Iris pigment epithelial cell (primary cell): Measurements from ENCODE around the gene LDLRAP1.
"Not testable (repeated sequence)": the region's sequence is repeated elsewhere in the genome, so short reads cannot be mapped to it uniquely, and the experiment has no call there.

Source experiments
- DNase-seq: peaks from one replicate; pipeline ENCODE4 v3.0.0-alpha.2; 2011; ENCODE audit warnings: low read depth

The LDLRAP1 gene

DNA sequence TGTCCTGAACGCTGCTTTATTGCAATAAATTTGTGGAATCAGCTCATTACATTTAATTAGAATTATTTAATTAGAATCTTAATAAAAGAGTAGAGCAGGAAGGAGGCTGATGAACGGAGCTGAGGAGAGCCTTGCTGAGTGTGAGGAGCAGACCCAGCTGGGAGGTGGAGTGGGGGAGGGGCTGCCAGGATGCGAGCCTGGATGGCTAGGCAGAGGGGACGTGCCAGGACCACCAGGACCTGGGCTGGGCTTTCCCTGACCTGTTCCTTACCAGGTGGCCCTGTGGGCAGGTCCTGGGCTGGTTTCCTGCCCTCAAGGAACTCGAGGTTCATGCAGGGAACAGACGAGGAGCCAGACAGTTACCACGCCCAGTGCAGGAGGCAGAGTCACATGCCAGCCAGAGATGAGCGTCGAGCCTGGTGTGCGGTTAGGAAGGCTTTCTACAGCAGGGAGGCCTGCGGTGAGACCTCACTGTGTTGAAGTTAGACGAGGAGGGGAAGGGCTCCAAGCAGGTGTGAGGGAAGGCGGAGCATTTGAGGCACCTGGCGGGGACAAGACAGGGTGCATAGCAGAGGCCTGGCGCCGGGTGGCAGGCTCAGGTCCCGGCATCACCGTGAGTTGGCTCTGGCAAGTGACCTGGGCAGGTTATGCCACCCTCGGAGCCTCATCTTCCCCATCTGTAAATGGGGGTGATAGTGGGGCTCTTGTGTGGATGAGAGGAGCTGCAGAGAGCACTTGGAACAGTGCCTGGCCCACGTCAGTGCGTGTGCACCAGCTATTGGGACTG is 33.9 kb downstream of the LDLRAP1 start:
- no peak for DNase-seq

DNA sequence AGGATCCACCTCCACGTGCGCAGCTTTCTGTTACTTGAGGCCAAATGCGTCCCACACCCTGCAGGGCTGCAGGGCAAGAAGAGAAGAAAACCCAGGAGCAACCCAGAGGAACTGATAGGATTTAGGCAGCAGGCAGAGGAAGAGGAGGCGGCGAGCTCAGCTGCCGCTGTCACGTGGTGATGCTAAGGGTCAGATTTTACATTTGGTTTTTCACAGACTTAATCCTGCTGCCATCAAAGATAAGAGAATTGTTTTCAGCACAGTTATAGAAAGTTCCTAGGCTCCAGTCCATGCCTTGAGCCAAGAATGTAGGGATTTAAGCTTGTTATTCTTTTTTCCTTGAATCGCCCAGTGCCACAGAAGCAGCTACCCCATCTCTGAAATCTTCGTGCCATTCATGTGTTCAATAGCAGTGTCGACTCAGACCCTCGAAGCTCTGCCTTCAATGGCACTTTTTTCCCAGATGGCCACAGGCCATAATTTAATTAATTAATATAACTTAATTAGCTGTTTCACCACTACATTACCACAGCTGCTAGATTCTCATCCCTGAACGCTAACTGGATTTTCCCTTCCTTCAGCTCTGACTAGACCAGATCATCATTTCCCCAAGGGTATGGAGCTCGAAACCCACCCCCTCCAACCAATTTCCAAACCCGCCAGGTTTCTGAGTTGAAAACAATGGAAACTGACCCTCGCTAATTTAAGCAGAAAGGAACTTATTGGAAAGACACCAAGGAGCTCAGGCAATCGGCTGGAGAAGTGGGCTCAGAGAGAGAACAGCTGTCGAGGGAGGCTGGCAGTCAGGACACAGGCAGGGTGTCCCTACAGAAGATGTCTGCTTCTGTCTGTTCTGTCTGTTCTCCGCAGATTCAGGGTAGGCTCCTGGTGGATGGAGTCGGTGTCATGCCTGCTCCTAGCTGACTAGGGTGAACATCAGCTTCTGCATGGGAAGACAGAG is 36.2 kb downstream of the LDLRAP1 start:
- DNase-seq = no peak

DNA sequence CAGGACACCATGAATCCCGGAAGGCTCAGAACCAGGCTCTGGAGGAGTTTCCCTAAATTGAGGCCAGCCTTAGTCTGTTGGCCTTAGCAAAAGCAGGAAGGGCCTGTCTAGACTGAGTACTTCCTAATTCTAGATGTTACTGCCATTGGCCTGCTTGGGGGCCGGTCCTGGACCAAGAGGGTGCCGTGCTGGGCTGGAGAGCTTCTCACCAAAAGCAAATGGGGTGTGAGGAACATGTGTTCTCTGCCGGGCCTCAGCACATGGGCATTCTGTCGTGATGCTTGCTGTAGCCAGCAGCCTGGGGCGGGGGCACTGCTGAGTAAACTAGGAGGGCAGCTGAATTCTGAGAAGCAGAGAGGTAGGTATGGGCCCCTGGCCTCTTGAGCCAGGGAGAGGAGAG is 37.5 kb downstream of the LDLRAP1 start:
- no peak for DNase-seq

DNA sequence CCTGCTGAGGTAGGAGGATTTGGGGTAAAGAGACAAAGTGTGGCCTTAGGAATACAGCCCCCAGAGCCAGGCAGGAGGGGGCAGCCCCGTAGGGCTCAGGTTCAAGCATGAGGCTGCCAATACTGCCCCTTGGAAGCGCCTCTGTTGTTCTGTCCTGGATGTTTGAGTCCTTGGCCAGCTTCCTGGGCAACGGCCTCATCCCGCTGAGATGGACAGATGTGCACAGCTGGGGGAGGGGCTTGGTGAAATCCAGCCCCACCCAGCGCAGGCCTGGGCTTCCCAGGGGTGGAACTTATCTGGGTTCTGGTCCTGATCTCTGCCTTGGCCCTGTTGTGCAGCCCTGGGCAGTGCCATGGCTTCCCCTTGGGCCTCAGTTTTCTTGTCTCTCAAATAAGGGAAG is 38.4 kb downstream of the LDLRAP1 start:
- no peak for DNase-seq

DNA sequence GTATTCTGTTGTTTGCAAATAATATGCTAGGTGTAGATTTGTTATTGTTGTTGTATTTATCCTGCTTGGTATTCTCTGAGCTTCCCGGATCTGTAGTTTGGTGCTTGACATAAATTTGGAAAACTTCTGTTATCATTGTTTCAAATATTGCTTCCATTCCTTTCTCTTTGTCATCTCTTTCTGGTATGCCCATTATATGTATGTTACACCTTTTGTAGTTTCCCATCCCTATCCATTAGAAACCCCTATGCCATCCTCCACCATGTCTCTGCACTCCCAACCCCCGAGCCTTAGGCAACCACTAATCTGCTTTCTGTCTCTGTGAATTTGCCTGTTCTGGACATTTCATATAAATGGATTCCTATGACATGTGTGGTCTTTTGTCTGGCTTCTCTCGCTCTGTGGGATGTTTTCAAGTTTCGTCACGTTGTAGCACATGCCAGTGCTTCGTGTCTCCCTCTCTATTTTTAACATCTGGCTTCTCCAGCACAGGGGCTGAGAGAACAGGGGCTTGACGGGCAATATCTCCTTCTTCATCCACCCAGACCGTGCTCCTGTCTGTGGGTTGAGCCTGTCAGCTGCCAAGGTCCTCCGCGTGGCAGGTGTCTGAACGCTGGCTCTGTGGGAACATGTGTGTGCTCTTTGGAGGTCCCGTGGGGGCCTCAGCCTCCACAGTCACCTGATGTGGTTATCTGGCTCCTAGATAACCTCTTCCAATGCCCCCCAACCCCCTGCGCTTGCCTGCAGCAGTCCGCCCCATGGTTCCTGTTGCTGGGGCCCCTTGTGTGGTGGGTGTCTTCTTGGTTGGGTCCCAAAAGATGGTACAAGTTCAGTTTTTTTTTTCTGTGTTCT is 40.3 kb downstream of the LDLRAP1 start:
- no peak for DNase-seq

DNA sequence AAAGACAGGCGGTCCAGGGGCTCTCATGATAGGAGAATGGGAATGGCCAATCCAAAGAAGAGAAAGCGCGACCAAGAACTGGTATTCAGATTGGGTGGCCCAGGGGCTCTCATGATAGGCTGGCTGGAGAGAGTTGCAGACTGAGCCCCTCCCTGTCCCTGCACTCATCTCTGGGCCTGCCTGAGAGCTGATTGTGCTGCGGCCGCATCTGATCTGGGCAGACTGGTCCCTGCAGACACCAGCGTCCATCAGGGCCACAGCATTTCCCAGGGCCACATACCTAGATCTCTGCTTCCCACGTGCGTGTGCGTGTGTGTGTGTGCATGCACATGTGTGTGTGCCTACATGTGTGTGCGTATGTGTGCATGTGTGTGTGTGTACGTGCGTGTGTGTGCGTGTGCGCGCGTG is 42.8 kb downstream of the LDLRAP1 start:
- no peak for DNase-seq

DNA sequence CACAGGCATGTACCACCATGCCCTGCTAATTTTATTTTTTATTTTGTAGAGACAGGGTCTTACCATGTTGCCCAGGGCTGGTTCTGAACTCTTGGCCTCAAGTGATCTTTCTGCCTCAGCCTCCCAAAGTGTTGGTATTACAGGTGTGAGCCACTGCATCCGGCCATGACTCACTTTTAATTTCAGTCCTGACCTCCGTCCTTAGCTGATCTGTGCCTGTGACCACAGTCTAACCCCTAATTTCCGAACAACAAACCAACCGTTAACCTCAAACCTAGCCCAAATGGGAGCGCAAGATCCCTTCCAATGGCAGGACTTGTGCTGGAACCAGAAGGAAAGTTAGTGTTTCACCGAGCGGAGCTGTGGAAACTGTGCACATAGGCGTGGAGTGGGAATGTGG is 43.9 kb downstream of the LDLRAP1 start:
- DNase-seq = no peak

DNA sequence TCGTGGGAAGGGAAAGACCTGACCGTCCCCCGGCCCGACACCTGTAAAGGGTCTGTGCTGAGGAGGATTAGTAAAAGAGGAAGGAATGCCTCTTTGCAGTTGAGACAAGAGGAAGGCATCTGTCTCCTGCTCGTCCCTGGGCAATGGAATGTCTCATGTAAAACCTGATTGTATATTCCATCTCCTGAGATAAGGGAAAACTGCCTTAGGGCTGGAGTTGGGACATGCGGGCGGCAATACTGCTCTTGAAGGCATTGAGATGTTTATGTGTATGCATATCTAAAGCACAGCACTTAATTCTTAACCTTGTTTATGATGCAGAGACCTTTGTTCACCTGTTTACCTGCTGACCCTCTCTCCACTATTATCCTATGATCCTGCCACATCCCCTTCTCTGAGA is 44.8 kb downstream of the LDLRAP1 start:
- DNase-seq = not testable (repeated sequence)

DNA sequence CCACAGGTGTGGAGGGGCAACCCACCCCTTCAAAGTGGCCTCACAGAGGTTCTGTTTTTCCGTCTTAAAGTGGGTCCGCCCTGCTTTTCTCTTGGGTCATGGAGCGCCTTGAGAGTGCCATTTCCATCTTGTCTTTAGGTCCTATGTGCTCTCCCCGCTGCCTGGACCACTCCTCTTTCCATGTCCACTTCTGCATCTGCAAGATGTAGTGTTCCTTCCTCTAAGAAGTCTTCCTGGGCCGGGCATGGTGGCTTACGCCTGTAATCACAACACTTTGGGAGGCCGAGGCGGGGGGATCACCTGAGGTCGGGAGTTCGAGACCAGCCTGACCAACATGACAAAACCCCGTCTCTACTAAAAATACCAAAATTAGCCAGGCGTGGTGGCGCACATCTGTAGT is 45.4 kb downstream of the LDLRAP1 start:
- not testable (repeated sequence) for DNase-seq

DNA sequence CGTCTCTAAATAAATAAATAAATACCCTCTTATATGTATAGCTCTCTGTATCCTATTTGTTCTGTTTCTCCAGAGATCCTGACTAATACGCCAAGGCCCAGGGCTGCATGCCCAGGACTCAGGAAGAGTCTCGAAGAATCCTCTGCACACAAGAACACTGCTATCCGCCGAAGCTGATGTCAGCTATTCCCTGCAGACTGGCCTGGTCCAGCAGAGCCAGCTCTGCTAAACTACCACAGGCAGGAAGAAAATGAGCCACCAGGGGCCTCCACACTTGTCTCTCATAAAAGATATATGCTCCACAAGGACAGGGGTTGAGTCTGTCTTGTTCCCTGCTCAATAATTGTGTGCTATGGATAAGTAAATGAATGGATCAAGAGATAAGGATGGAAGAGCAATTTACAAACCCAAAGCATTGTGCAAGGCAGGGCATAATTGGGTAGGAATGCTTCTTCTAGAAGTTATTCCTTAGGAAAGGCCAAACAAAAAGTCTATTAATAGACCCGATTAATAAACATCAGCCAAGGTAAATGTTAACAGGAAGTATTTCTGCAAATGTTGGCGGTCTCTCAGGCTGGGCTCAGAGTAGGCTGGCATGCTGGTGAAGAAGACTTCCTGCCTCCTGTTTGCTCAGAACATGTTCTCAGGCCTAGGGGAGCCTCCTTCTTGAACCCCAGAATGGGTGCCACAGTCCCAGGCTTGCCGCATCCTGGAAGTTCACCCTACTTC is 46.9 kb downstream of the LDLRAP1 start:
- DNase-seq = no peak

DNA sequence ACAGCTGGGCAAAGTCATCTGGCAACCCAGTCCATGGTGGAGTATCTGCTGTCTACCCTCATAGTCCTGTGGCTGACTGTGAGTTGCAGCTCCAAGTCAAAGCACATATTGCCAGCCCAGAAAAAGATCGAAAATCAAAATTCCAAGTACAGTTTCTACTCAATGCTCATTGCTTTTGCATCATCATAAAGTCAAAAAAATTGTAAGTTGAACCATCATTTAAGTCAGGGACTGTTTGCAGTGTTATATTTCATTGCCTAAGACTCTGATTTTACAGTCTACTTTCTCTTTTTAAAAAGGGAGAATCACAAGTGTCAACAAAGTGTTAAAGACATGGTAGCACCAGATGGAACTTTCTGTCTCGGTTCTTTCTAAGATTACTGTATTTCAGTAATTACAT is 50.5 kb downstream of the LDLRAP1 start:
- no peak for DNase-seq

DNA sequence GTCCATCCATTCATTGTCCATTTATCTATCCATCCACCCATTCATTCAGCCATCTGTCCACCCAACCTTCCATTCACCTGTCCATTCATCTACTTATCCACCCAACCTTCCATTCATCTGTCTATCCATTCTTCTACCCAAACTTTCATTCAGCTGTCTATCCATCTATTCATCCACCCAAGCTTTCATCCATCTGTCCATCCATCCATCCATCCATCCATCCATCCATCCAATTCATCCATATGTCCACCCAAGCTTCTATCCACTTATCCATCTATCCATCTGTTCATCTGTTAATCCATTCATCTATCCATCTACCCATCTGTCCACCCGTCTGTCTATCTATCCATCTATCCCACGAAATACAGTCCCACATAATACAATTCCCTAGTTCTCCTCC is 51.6 kb downstream of the LDLRAP1 start:
- no peak for DNase-seq

DNA sequence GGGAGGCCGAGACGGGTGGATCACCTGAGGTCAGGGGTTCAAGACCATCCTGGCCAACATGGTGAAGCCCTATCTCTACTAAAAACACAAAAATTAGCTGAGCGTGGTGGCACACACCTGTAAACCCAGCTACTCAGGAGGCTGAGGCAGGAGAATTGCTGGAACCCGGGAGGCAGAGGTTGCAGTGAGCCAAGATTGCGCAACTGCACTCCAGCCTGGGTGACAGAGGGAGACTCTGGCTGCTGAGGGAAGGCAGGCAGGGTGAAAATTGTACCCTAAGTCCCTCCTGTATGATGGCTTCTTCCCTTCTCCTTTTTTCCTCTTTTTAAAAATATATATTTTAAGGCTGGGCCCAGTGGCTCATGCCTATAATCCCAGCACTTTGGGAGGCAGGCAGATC is 53.2 kb downstream of the LDLRAP1 start:
- not testable (repeated sequence) for DNase-seq

DNA sequence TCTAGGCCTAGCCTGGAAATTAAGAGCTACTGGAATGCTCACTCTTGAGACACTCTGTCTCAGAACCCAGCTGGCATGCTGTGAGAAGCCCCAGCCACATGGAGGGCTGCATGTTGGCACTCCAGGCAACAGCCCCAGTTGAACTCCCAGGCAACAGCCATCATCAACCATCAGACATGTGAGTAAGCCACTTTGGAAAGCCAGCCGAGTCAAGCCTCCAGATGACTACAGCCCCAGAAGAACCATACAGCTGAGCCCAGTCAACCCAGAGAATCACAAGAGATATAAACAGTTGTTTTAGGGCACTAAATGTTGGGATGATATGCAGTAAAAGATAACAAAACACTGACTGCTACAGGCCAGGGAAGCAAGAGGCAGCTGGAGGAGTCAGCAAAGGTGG is 55.5 kb downstream of the LDLRAP1 start:
- no peak for DNase-seq

DNA sequence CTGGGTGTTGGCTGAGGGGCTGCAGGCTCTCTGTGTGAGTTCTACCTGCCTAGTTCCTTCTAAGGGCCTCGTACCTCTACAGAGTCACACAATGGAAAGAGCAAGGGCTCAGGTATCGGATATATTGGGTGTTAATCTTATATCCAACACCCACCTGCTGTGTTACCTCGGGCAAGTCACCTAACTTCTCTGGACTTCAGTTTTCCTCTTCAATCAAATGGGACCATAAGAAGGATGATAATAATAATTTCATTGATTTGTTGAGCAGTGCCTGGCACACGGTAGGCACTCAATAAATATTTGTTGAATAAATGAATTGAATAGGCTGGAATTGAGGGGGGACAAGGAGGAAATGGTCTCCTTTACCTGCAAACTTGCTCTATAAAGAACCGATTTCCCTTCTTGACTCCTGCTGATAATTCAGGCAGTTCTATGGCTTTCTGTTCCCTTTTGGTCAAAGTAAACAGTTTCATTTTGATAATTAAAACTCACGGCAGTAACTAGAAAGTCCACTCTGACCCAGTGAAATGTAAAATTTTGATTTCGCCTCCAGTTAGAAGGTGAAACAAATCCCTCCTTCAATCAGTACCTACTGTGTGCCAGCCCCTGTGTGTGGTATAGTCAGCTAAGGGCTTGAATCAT is 56.7 kb downstream of the LDLRAP1 start:
- no peak for DNase-seq

DNA sequence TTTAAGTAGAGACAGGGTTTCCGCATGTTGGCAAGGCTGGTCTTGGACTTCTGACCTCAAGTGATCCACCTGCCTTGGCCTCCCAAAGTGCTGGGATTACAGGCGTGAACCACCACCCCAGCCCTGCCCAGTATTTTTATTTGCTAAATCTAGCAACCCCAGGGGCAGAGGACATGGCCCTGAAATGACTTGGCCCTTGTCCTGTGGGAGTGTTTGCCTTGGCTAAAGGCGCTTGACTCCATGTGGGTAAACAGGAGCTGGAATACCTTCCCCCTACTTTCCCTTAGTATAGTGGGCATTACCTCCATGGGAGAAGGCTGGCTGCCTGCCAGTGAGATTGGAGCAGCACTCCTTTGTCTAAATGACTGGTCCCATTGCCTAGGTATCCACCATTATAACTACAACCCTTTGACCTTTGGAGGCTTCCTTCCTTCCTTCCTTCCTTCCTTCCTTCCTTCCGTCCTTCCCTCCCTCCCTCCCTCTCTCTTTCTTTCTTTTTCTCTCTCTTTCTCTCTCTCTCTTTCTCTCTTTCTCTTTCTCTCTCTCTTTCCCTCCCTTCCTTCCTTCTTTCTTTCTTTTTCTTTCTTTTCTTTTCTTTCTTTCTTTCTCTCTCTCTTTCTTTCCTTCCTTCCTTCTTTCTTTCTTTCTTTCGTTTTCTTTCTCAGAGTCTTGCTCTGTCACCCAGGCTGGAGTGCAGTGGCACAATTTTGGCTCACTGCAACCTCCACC is 57.7 kb downstream of the LDLRAP1 start:
- DNase-seq = not testable (repeated sequence)

DNA sequence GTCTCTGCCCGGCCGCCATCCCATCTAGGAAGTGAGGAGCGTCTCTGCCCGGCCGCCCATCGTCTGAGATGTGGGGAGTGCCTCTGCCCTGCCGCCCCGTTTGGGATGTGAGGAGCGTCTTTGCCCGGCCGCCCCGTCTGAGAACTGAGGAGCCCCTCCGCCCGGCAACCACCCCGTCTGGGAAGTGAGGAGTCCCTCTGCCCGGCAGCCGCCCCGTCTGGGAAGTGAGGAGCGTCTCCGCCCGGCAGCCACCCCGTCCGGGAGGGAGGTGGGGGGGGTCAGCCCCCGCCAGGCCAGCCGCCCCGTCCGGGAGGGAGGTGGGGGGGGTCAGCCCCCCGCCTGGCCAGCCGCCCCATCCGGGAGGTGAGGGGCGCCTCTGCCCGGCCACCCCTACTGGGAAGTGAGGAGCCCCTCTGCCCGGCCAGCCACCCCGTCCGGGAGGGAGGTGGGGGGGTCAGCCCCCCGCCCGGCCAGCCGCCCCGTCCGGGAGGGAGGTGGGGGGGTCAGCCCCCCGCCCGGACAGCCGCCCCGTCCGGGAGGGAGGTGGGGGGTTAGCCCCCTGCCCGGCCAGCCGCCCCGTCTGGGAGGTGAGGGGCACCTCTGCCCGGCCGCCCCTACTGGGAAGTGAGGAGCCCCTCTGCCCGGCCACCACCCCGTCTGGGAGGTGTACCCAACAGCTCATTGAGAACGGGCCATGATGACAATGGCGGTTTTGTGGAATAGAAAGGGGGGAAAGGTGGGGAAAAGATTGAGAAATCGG is 60.6 kb downstream of the LDLRAP1 start:
- DNase-seq = not testable (repeated sequence)

DNA sequence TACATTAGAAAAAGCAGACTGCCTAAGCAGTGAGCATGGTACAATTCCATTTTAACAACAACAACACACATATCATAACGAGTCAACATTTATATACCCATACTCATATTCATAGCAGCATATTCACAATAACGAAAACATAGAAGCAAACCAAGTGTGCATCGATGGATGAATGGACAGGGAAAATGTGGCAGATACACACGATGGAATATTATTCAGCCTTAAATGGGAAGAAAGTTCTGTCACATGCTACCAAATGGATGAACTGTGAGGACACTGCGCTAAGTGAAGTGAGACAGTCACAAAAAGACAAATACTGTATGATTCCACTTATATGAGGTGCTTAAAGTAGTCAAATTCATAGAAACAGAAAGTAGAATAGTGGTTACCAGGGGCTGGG is 63.7 kb downstream of the LDLRAP1 start:
- DNase-seq = no peak

DNA sequence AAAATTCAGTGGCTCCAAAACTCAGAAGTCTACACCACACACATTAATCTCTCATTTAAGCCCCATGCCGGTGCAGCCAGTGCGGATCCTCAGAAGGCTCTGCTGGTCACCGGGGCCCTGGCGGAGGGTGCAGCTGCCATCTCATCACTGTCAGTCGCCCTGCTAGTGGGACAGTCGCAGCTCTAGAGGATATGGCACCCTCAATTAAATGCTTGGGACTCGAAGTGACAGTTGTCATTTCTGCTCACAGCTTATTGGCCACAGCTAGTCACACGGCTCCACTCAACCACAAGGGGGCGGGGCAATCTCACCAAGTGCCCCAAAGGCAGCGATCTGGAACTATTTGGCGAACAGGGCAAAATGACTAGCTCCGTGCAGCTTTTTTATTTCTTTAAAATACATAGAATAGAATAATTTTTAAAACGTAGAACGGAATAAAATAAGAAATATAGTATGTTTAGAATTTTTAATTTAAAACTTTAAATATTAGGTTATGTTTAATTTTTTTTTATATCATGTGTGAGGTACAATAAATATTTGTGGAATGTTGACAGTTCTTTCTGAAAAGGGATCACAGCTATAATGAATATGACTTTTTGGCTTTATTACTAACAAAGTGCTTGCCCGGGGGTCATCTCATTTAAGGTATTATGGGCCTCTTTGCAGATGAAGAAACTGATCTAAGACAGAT is 65.2 kb downstream of the LDLRAP1 start:
- peak; percentile 53 for DNase-seq
